GM19240 (cell line): ENCODE measurements around the gene DAPK1.
"Not testable (repeated sequence)": the region's sequence is repeated elsewhere in the genome, so short reads cannot be mapped to it uniquely, and the experiment has no call there.

ENCODE experiments used
- DNase-seq: peaks from one replicate; pipeline ENCODE4 v3.0.0; 2011; ENCODE audit warnings: low spot score; ENCODE audit not compliant: insufficient read length

The DAPK1 gene

GRCh38 chr9:87498046-87498810 lies 561 bp downstream of the DAPK1 start:
- no peak for DNase-seq

GRCh38 chr9:87498811-87499360 lies 1.2 kb downstream of the DAPK1 start:
- DNase-seq: no peak

GRCh38 chr9:87499424-87500017 lies 1.9 kb downstream of the DAPK1 start:
- DNase-seq: no peak

- no peak for DNase-seq
Observed at GRCh38 chr9:87500491-87501270, 3.0 kb downstream of the DAPK1 start.

- not testable (repeated sequence) for DNase-seq
Observed at GRCh38 chr9:87501271-87501656, 3.6 kb downstream of the DAPK1 start.

- DNase-seq: no peak
Observed at GRCh38 chr9:87501806-87502205, 4.1 kb downstream of the DAPK1 start.

GRCh38 chr9:87502391-87503221 lies 4.9 kb downstream of the DAPK1 start:
- no peak for DNase-seq

GRCh38 chr9:87503430-87503829 lies 5.8 kb downstream of the DAPK1 start:
- no peak for DNase-seq

- no peak for DNase-seq
Observed at GRCh38 chr9:87503927-87504326, 6.3 kb downstream of the DAPK1 start.

- no peak for DNase-seq
Observed at GRCh38 chr9:87504938-87505337, 7.3 kb downstream of the DAPK1 start.

GRCh38 chr9:87505869-87506678 lies 8.4 kb downstream of the DAPK1 start:
- DNase-seq: no peak

- DNase-seq: no peak
Observed at GRCh38 chr9:87507576-87507975, 9.9 kb downstream of the DAPK1 start.

GRCh38 chr9:87510252-87510683 lies 12.6 kb downstream of the DAPK1 start:
- no peak for DNase-seq

- no peak for DNase-seq
Observed at GRCh38 chr9:87512311-87512710, 14.6 kb downstream of the DAPK1 start.

- DNase-seq: no peak
Observed at GRCh38 chr9:87513161-87513560, 15.5 kb downstream of the DAPK1 start.

GRCh38 chr9:87513880-87514535 lies 16.3 kb downstream of the DAPK1 start:
- no peak for DNase-seq

- no peak for DNase-seq
Observed at GRCh38 chr9:87515006-87515405, 17.3 kb downstream of the DAPK1 start.

GRCh38 chr9:87515588-87516221 lies 18.0 kb downstream of the DAPK1 start:
- no peak for DNase-seq

GRCh38 chr9:87516222-87516925 lies 18.7 kb downstream of the DAPK1 start:
- DNase-seq: no peak
